Upper lobe of right lung (tissue), 1 donor: ENCODE measurements around the gene DCST1. TPM values are rescaled to one million over a fixed set of nuclear protein-coding genes. Genes with fewer than 3 reads are reported as not detected.

Source experiments
- ATAC-seq: fragments of 200-7000 bp; cut with Tn5 transposase; one replicate; pipeline ENCODE4 v1.9.1; 2020; ENCODE audit warnings: mild to moderate bottlenecking, moderate library complexity
- DNase-seq: peaks from one replicate; pipeline ENCODE4 v3.0.0-alpha.2; 2020
- H3K27ac ChIP-seq: fragments of 200-600 bp; one replicate; pipeline ENCODE4 v1.8.0; 2022
- H3K27me3 ChIP-seq: fragments of 200-600 bp; one replicate; pipeline ENCODE4 v1.8.0; 2022; ENCODE audit warnings: mild to moderate bottlenecking
- H3K36me3 ChIP-seq: fragments of 200-600 bp; one replicate; pipeline ENCODE4 v1.8.0; 2022
- H3K4me1 ChIP-seq: fragments of 200-600 bp; one replicate; pipeline ENCODE4 v1.8.0; 2022
- H3K4me3 ChIP-seq: fragments of 200-600 bp; one replicate; pipeline ENCODE4 v1.8.0; 2022; ENCODE audit warnings: mild to moderate bottlenecking
- H3K9me3 ChIP-seq: fragments of 200-600 bp; one replicate; pipeline ENCODE4 v1.8.0; 2022
- intact Hi-C: fragments of 100-400 bp; cut with DNase I; formaldehyde crosslinking; loops from one replicate; pipeline ENCODE4 v1.11.0; 2022
- total RNA-seq: library from RNA; stranded (reverse); fragmentation: NEBNext Ultra II Directional; extraction: Animal tissue kit (Norgen Biotek cat#: 25700); gene quantifications from one replicate; pipeline ENCODE4 v1.2.1, GENCODE V29; 2021
- TF ChIP-seq, protein P1 (sequence below): fragments of 200-600 bp; IDR thresholded peaks from one replicate; pipeline ENCODE4 v1.8.0; 2022; ENCODE audit warnings: antibody characterized with exemption
- donor health status: DM: no; HTN: yes; CAD: no; lungs with severe emphysema.

DCST1 gene
- total RNA-seq, 1 donor from 2014 or later: not detected

DNA sequence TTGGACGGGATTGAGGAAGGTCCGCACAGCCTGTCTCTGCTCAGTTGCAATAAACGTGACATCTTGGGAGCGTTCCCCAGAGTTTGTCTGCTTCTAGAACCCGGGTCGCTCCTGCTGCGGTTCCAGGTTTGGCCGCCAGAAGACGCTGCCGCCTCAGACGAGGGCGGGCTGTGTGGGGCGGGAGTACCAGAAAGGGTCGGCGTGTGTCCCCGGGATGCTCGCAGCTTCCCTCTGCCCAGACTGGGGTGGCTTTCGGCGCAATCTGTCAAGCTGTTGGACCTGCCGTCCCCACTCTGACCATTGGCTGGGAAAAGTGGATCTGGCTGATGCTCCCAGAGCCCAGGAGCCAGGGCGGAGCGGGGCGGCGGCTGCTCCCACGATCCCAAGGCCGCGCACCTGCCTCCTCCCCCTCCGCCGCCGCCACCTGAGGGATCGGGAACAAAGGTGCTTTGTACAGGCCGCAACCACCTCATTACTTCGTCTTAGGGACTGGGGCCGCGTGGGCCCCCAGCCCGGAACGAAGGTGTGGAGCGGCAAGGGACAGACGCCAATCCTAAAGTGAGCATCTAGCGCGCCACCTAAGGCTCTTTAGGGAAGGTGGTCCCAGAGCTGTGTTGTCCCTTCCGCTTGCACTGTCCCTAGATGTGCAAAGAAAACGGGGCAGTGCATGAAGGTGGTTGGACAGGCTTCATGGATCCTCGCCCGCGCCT is 29.2 kb downstream of the DCST1 start:
- no peaks in the 10 kb centered on the region for H3K9me3 ChIP-seq
- ATAC-seq (peak; percentile 52), DNase-seq (peak; percentile 83)
- H3K27me3 ChIP-seq: no peaks in the 10 kb centered on the region
- no peak overlapping the region for H3K27ac ChIP-seq
- intact Hi-C loops: no loop called here
- peaks cover 30% of the 10 kb centered on the region for H3K36me3 ChIP-seq
- peak overlapping the region; percentile 92 for H3K4me3 ChIP-seq
- peaks cover 23% of the 10 kb centered on the region for H3K4me1 ChIP-seq
- TF ChIP-seq, protein P1, sequence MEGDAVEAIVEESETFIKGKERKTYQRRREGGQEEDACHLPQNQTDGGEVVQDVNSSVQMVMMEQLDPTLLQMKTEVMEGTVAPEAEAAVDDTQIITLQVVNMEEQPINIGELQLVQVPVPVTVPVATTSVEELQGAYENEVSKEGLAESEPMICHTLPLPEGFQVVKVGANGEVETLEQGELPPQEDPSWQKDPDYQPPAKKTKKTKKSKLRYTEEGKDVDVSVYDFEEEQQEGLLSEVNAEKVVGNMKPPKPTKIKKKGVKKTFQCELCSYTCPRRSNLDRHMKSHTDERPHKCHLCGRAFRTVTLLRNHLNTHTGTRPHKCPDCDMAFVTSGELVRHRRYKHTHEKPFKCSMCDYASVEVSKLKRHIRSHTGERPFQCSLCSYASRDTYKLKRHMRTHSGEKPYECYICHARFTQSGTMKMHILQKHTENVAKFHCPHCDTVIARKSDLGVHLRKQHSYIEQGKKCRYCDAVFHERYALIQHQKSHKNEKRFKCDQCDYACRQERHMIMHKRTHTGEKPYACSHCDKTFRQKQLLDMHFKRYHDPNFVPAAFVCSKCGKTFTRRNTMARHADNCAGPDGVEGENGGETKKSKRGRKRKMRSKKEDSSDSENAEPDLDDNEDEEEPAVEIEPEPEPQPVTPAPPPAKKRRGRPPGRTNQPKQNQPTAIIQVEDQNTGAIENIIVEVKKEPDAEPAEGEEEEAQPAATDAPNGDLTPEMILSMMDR: peak; percentile 66

DNA sequence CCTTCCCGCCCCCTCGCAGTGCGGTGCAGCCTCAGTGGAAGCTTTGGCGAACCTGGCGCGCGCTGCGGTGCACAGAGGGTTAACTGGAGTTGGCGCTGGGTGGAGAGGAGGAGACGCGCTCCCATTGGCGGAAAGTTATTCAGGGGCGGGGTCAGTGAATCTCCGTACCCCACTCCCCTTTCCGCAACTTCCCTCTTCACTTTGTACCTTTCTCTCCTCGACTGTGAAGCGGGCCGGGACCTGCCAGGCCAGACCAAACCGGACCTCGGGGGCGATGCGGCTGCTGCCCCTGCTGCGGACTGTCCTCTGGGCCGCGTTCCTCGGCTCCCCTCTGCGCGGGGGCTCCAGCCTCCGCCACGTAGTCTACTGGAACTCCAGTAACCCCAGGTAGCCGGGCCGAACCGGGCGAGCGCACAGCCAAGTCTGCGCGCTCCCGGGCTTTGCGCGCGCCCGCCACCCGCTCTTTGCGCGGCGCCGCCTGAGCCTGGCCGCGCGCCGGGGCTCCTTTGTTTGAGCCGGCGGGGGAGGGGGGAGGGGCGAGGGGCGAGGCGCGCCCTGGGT is 30.0 kb downstream of the DCST1 start, which contains the start of gene EFNA4:
TSS of gene EFNA4 (plus strand) at position 191 of the 561 bp plus-strand sequence. CDS start at position 275, 84 bp downstream.
- peaks cover 23% of the 10 kb centered on the region for H3K4me1 ChIP-seq
- H3K27ac ChIP-seq: peak within 1 kb of the TSS; percentile 72
- H3K36me3 ChIP-seq: peaks cover 22% of the 10 kb centered on the region
- H3K27me3 ChIP-seq: no peaks in the 10 kb centered on the region
- DNase-seq (peak; percentile 91), ATAC-seq (peak; percentile 92)
- intact Hi-C loops: no loop called here
- TF ChIP-seq, protein P1: no peak
- H3K4me3 ChIP-seq: peak within 1 kb of the TSS; percentile 92
- H3K9me3 ChIP-seq: no peaks in the 10 kb centered on the region

DNA sequence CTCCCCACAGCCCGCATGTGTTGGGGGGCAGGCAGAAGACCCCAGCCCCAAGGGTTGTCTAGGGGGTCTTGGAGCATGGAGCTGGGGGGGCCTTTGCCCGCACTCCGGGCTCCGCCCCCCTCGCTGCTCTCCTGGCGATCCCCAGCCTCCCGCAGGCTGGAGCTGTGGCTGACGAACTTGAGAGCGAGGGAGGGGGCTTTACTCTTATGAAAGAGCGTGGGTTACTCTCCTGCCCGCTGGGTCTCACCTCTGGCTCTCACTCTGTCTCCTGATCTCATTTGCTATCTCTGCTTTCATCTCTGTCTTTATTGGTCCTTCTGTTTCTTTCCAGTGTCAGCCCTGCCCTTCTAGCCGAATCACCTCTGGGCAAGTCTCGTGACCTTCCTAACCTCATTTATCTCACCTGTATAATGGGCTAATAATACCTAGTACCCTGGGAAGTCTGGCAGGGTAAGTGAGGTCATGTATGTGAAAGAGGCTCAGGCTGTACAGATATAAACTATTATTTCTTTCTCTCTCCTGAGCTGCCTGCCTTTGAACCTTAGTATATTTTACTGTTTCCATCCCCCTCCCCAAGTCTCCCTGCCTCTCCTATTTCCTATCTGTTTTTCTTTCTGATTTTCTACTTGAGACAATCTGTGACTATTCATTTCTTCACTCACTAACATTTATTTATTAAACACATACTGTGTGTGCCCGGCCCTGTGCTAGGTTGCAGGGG is 30.6 kb downstream of the DCST1 start:
- peaks cover 23% of the 10 kb centered on the region for H3K4me1 ChIP-seq
- no peak overlapping the region for H3K27ac ChIP-seq
- intact Hi-C loops: no loop called here
- no peak for DNase-seq
- ATAC-seq: peak; percentile 5
- TF ChIP-seq, protein P1: no peak
- peak overlapping the region; percentile 92 for H3K4me3 ChIP-seq
- no peaks in the 10 kb centered on the region for H3K27me3 ChIP-seq
- H3K36me3 ChIP-seq: peaks cover 16% of the 10 kb centered on the region
- H3K9me3 ChIP-seq: no peaks in the 10 kb centered on the region

DNA sequence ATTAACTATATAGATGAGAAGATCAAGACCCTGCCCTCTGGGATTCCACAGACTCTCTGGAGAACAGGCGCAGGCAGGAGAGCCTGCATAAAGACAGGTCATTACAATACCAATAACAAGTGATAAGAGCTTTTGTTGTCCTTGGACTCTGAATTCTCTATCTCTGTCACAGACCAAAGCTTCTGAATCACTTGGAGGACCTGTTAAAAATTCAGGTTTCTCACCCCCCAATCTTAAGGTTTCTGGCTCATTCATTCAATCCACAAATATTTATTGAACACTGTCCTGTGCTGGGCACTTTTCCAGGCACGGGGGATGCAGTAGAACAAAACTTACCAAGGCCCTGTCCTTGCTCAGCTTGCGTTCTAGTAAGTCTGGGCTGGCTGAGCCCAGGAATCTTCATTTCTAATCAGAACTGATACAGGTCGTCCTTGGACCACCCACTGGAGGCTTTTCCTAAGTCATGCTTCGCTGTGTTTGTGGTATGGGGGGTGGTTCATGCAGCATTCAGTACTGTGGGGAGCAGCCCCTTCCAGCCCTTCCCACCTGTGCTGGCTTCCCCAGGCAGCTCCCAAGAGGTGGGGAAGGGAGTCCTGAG is 31.3 kb downstream of the DCST1 start:
- intact Hi-C loops: no loop called here
- TF ChIP-seq, protein P1: no peak

DNA sequence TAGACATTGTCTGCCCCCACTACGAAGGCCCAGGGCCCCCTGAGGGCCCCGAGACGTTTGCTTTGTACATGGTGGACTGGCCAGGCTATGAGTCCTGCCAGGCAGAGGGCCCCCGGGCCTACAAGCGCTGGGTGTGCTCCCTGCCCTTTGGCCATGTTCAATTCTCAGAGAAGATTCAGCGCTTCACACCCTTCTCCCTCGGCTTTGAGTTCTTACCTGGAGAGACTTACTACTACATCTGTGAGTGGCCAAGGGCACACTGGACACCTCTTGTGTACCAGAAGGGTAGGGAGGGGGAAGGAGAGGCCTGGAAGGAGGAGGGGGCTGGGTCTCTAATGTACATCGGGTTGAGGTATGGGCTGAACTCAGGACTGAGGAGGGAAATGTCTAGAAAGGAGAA is 33.2 kb downstream of the DCST1 start:
- Histone ChIP-seq H3K27ac (no peak overlapping the region), H3K4me3 (no peak overlapping the region), H3K9me3 (no peaks in the 10 kb centered on the region), H3K27me3 (no peaks in the 10 kb centered on the region), H3K36me3 (no peaks in the 10 kb centered on the region), H3K4me1 (peaks cover 29% of the 10 kb centered on the region)
- intact Hi-C loops: no loop called here
- ATAC-seq (no peak), DNase-seq (no peak)
- TF ChIP-seq, protein P1: no peak

More for the DNA sequence above, 31.3 kb downstream of the DCST1 start:
- H3K9me3 ChIP-seq: no peaks in the 10 kb centered on the region
- H3K27me3 ChIP-seq: no peaks in the 10 kb centered on the region
- peaks cover 10% of the 10 kb centered on the region for H3K36me3 ChIP-seq
- no peak overlapping the region for H3K27ac ChIP-seq
- peak overlapping the region; percentile 92 for H3K4me3 ChIP-seq
- ATAC-seq (no peak), DNase-seq (no peak)
- peaks cover 24% of the 10 kb centered on the region for H3K4me1 ChIP-seq
